BJ (cell line): ENCODE data around the gene LDLRAD4. TPM values are rescaled to one million over a fixed set of nuclear protein-coding genes. Genes with fewer than 3 reads are reported as not detected.

Source experiments
- CTCF ChIA-PET: fragments of 350-600 bp; formaldehyde crosslinking; extraction: SDS; loops from one replicate; lab custom pipeline; 2021; ENCODE audit warnings: antibody characterized with exemption, inconsistent platforms; lab: Yijun Ruan, JAX
- POLR2A ChIA-PET: fragments of 300-600 bp; sonication (Branson Sonifier 250); formaldehyde crosslinking; extraction: SDS; loops from one replicate; lab custom pipeline; 2021; ENCODE audit warnings: antibody characterized with exemption; lab: Charles Lee
- DNase-seq: peaks from one replicate; pipeline ENCODE4 v3.0.0-alpha.2; 2011; ENCODE audit warnings: low read depth
- H3K27me3 ChIP-seq: 2 replicates; pipeline ENCODE4 v1.6.0; 2011; ENCODE audit warnings: low read length; ENCODE audit not compliant: control insufficient read depth, insufficient read depth
- H3K36me3 ChIP-seq: 2 replicates; pipeline ENCODE4 v1.5.1; 2011; ENCODE audit warnings: low read length; ENCODE audit not compliant: control insufficient read depth, insufficient read depth
- H3K4me3 ChIP-seq: 2 replicates; pipeline ENCODE4 v1.5.1; 2011; ENCODE audit warnings: low read depth, mild to moderate bottlenecking, control low read depth, low read length
- CTCF ChIP-seq: IDR thresholded peaks from 2 replicates; pipeline ENCODE4 v1.5.1; 2011; ENCODE audit warnings: low read depth, mild to moderate bottlenecking, control low read depth, inconsistent platforms, low read length, moderate library complexity; ENCODE audit not compliant: insufficient read depth
- polyA plus RNA-seq: library from polyadenylated mRNA; depleted of rRNA; stranded (reverse); fragments of >200 nt; gene quantifications from 2 replicates; pipeline ENCODE4 v1.2.3, GENCODE V29; 2011

Gene LDLRAD4
- polyA plus RNA-seq, 1 experiment, result not detected

DNA sequence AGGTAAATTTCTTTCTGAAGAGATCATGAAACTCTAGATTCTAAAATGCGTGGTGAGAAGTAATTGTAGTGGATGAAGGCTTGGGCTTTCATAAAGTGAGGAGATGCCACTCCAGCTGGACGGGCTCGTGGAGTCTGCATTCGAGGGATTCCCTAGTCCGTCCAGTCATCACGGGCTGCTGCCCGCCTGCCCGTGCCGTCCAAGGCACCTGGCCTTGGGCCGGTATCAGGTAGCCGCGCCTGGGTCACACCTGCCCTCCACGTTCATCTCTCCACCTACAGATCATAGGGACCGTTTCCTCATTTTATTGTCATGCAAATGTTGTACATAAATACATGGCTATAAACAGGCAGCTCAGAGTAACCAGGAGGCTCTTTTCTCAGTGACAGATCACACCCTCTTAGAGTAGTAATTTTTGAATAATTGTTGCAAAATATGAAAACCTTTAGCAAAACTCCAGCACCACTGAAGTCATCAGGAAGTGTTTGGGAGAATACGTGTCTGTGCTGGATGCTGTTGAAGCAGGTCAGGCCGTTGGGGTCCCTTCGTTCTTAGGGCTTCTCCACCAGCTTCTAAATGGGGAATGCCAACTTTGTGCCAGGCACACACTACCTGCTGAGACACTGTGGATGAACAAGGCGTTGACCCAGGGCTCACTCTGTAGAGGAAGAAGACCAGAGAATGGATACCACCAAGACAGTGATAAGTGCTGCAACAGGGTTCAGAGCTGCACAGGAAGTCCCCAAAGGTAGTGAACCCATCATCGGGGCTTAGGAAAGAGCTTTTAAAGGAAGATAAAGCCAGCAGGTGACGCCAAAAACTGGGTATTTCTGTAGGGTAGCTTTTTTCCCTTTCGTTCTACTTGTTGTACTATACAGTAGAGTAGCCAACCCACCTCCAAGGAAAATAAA lies 395.3 kb downstream of the LDLRAD4 start:
- no peak for DNase-seq

GRCh38 chr18:13614641-13615288 lies 396.2 kb downstream of the LDLRAD4 start:
- Histone ChIP-seq H3K27me3 (peaks cover 11% of the 10 kb centered on the region), H3K36me3 (no peaks in the 10 kb centered on the region), H3K4me3 (no peak overlapping the region)
- ChIA-PET POLR2A (no interaction called here), CTCF (no interaction called here)
- no peak for DNase-seq
- no peak for TF ChIP-seq CTCF

More for the DNA sequence above, 395.3 kb downstream of the LDLRAD4 start:
- no peak for TF ChIP-seq CTCF
- CTCF ChIA-PET, result no interaction called here
- Histone ChIP-seq H3K27me3 (peaks cover 11% of the 10 kb centered on the region), H3K36me3 (no peaks in the 10 kb centered on the region), H3K4me3 (no peak overlapping the region)
- POLR2A ChIA-PET, result no interaction called here

DNA sequence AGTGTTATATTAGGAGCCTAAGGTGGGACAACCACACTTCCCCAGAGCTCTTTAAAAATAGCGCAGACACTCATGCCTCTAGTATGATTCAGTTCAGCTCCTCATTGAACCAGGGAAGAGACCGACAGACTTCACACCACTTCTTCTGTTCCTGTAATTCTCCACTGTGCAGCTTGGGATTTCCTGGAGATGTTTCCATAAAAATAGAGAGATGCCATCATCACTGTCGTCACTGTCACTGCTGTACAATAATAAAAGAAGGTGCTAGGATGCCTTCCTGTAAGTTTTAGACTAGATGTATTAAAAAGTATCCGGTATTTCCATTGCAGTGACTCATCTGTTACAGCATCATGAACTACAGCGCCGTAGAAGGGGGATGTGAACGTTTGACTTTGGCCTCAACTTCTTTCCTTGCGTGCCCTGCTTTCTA lies 396.9 kb downstream of the LDLRAD4 start:
- CTCF ChIA-PET, result no interaction called here
- Histone ChIP-seq H3K27me3 (peaks cover 11% of the 10 kb centered on the region), H3K4me3 (no peak overlapping the region), H3K36me3 (no peaks in the 10 kb centered on the region)
- no peak for TF ChIP-seq CTCF
- POLR2A ChIA-PET, result no interaction called here
- no peak for DNase-seq

GRCh38 chr18:13616041-13616440 lies 397.5 kb downstream of the LDLRAD4 start:
- CTCF ChIA-PET, result interaction anchor here (1.1 kb wide), 1 partner anchor 10 kb away, joined by 3 read pairs; no protein-coding TSS in a partner anchor

More at GRCh38 chr18:13616041-13616440, 397.5 kb downstream of the LDLRAD4 start:
- H3K4me3 ChIP-seq, result no peak overlapping the region
- no peak for DNase-seq
- POLR2A ChIA-PET, result no interaction called here
- H3K27me3 ChIP-seq, result peaks cover 11% of the 10 kb centered on the region
- no peak for TF ChIP-seq CTCF
- H3K36me3 ChIP-seq, result no peaks in the 10 kb centered on the region
